CD4-positive, alpha-beta T cell treated with Interleukin-17A for 1 hour (primary cell): ENCODE data around the gene SLC30A2.

Experiments
- DNase-seq: peaks from one replicate; pipeline ENCODE4 v3.0.0-alpha.2; 2020

The SLC30A2 gene

DNA sequence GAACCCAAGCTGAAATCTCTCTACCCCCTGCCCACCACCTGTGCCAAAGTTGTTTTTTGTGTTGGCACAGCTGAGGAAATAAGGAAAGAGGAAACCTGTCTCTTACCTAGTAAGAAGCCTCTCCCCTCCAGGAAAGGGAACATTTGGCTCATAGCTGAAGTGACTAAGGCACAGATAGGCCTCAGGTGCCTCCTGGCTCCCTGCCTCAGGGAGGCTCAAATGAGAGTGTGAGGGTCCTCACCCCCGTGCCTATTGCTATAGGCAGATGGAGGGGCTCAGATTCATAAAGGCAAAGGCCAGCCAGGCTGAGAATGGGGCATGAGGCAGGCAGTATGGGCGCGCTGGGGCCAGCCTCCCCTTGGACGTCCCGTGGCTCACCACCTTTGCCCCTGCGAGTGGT lies 7.4 kb downstream of the SLC30A2 start:
- no peak for DNase-seq

DNA sequence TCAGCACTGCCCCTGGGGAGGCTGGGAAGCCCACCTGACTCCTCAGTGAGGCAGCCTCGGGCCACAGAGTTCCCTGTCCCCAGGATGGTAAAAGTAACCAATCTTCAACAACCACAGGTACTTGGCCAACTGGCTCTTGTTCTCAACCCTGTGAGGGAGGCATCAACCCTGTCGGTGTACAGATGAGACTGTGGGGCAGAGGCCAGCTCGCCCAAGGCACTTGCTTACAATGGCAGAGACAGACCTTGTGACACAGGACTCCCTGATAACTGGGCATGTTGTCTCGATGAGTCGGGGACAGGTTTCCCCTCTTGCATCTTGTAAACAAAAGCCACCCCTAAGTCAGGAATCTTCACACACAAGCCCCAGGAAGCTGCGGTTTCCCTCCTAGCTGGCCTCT lies 8.0 kb downstream of the SLC30A2 start:
- DNase-seq, result no peak

DNA sequence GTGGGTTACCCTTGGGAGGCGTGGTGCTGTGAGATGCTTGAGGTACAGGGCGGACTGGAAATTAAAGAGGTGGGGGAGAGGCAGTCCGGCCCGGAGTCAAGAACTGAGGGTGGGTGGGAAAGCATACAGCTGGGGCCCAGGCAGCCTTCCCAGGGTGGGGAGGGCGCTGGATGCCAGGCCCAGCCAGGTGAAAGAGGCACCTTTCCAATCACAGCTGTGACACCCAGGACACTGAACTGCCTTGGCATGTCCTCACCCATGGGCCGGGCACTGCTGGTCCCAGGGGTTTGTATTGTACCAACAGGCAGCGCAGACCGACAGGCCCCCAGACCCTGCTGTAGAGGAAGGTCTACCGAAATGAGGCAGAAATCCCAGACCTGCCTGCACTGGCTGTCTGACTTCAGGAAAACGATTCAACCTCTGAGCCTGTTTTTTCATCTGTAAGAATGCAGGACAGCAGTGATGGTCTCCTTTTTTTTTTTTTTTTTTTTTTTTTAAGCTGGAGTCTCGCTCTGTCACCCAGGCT lies 9.1 kb downstream of the SLC30A2 start:
- no peak for DNase-seq

DNA sequence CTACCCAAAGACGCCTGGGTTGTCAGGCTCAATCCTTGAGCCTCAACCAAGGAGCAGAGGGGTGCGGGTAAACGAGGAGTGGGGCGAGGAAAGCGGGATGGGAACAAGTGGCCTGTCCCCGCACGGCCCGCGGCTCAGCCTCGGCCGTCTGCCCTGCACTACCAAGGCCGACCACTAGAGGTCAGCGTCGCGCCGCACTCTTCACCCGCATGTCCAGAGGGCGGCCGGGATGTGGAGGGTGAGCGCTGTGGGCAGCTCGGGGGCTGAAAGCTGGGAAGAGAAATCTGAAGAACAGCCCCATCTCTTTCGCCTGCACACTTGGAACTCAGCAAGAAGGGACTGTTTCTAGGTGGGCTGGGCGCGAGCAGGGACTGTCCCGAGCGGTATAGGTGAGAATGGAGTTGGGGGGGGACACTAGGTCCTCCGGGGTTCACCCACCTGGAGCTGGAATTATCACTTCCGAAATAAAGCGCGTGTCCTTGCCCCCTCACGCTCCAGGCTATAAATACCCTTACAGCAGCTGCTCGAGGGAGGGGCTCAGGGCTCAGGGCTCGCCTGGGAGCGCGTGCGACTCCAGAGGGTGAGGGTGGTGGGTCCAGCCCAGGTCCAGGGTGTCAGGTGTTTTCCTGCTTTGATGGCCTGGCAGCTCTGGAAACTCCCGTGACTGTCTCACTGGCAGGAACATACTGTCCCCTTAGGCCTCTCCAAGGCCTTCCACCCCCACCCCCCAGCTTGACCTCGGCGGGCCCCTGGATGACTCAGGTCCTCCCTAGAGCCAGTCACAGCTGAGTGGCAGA lies 9.8 kb downstream of the SLC30A2 start:
- DNase-seq, result peak; percentile 79

DNA sequence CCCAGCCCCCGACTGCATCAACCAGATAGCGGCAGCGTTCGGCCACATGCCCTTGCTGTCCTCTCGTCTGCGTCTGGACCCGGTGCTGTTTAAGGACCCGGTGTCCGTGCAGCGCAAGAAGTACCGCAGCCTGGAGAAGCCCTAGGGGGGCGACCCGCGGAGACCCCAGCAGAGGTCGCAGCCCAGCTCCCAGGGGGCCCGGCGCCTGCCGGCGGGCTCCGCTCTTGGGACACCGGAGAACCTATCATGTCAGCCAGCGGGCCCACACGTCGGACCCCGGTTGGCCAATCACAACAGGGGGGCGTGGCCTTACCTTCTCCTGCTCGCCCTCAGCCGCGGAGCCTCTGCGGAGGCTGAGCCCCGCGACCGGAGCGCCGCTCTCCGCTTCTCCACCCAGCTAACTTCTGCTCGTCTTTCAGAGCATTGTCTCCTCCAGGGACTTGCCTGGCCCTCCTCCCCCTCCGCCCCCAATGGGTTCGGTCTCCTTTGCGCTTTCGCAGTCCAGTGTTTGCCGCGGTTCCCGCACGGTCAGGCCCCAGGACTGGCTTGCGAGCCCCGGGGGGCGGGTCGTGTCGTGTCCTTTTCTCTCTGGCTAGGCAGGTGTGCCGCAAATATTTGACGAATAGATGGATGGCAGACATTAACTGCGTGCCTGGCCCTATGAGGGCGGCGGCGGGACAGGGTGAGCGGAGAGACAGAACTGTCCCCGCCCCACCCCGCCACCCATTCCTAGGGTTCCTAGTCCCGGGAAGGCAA lies 10.5 kb downstream of the SLC30A2 start:
- DNase-seq, result peak; percentile 94

DNA sequence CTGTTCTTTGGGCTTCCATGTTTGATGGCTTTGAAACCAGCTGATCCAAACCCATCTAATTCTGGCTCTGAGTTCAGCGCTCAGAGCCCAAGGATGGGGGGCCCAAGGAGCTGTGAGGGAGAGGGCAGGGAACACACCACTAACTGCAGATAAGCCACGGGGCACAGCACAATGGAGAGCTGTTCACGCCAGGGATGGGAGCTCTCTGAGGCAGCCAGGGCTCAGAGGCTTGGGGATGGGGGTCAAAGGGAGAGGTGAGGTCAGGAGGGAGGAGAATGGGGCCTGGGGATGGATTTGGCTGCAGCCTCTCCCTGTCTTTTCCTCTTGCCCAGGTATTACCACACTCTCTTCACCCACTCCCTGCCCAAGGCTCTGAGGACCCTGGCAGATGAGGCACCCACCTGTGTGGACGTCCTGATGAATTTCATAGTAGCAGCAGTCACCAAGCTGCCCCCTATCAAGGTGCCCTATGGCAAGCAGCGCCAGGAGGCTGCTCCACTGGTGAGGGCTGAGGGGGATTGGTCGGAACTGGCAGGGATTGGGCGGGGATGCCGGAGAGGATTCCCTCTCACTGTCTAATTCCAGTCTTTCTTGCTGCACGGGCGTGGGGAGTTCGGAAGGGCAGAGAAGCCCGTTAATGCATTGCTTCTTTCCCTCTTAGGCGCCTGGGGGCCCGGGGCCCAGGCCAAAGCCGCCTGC lies 11.3 kb downstream of the SLC30A2 start:
- DNase-seq, result no peak

DNA sequence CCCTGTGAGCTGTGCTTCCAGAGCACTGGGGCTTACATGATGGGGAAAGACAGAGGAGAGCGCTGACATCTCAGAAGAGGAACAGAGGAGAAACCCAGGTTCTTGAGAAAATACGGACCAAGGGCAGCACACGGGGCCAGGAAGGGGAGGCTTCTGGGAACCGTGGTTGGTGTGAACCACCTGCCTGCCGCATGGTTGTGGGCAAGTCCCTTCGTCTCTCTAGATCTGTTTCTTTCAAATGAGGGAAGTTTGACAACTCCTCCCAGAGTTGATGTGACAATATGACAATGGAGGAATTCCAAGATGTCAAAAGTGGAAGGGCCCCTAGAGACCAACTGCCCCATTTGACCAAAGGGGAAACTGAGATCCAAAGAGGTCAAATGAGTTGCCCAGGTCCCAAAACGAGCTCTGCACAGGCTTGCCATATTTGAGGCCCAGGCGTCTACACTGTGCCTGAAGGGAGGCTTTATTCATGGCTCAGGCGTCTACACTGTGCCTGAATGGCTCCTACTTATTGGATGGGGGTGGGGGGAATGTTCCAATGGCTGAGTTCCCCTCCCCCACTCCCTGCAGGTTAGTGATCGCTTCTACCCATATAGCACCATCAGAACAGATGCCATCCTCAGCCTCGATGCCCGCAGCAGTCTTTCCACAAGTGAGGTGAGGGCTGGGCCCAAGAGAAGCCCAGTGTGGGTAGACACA lies 13.1 kb downstream of the SLC30A2 start:
- DNase-seq, result no peak

DNA sequence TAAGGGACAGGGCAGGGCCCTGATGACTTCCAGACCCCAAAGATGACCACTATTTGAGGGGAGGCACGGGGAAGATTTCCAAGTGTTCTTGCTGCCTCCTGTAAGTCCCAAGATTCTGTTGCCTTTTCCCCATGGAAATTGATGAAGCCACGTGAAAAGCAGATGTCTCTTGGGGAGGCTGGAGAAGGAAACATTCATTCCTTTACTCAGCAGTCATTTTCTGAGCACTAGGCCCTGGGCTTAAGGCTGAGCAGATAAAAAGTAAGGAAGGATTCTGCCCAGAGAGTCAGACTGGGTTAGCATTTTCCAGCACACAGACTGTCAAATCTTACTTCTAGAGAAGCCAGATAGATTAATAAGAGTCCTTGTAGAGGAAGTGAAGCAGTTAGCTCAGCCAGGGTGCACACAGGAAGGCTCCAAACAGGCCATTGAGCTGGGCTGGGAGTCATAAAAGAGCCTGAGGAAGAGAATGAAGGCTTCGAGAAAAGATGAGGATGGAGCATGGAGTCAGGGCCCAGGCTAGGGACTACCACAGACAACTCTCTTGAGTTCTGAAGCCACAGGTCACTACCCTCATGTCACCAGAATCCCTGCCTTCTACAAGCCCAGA lies 14.2 kb downstream of the SLC30A2 start:
- DNase-seq, result no peak

DNA sequence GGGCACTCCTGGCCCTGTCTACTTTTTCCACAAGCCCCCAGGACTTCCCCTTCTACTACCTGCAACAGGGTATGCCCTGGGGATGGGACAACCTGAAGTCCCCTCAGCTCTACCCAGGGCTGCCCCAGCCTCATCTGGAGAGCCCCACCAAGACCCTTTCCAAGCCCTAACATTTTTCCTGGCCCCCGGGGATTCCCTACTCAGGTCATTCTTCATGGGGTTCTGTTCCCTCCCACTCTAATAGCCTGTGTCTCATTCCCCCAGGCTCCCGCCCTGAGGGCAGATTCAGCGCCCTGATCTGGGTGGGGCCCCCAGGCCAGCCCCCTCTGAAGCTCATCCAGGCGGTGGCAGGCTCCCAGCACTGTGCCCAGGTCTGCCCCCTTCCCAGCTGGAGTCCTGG lies 14.7 kb downstream of the SLC30A2 start:
- DNase-seq, result no peak

DNA sequence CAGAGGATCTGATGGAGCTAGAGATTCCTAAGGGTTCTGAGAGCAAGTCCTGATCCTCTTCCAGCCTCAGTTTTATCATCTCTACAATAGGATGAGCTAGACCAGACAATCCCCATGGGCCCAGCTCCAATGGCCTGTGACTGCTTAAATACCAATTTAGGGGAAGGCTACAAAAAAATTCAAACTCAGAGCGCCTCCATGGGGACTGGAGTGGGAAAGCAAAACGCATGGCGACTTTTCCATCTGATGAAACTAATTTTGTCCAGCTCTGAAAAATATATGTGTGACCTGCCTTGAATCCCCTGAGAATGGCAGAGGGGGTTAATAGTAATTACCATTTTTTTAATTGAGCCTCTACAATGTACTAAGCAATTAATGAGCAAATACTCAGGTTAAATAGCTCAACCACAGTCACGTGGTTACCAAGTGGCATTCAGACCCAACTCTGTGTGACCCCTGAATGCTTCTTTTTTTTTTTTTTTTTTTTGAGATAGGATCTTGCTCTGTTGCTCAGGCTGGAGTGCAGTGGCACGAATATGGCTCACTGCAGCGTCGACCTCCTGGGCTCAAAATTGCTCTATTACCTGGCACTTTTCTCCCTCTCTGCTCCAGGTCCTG lies 15.9 kb downstream of the SLC30A2 start:
- no peak for DNase-seq

DNA sequence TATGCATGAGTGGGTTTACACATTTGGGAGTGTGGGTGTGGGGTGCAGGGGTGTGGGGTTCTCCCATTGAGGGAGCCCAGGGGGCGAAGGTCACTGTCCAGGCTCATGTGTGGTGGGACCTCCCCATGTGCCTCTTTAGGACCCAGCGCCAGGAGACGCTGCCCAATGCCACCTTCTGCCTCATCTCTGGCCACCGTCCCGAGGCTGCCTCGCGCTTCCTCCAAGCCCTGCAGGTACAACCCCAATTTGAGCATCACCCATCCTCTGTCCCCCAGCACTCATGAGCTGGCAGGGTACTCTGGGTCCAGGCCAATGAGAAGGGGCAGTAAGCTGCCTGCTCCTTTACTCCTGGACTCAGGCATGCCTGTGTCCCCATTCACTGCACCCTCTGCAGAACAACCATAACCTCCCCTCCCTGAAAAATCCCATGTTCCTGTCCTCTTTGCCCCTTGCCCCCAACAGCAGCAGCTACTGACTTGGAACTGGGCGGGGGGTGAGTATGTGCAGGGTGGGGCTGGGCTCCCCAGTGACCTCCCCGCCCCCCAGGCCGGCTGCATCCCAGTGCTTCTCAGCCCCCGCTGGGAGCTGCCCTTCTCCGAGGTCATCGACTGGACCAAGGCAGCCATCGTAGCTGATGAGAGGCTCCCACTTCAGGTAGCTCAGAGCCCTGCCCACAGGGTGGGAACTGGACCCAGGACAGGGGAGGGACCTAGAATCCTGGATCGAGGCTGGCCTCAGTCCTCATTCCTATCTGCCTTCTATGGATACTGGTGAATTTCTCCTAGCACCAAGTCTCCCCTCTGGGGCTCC lies 16.7 kb downstream of the SLC30A2 start:
- no peak for DNase-seq

DNA sequence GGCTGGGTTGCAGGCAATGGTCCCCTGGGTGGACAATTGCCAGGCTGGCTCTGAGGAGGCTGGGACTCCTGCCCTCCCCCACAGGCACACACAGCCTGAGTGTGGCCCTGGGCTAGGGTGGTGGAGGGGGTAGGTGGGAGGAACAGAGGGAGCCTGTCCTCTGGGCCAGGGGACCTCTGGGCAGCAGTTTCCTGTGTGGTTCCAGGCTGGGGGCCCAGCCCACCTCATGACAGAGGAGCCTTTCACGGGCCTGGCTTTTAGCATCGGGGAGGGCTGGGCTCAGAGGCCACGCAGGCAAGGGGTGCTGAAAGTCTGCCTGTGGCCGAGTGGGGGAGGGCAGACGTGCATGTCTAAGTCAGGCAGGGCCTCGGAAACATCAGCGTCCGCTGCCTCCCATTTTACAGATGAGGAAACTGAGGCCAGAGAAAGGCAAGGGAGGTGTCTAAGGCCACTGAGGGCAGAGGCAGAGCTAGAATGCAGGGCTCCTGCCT lies 17.4 kb downstream of the SLC30A2 start:
- no peak for DNase-seq

DNA sequence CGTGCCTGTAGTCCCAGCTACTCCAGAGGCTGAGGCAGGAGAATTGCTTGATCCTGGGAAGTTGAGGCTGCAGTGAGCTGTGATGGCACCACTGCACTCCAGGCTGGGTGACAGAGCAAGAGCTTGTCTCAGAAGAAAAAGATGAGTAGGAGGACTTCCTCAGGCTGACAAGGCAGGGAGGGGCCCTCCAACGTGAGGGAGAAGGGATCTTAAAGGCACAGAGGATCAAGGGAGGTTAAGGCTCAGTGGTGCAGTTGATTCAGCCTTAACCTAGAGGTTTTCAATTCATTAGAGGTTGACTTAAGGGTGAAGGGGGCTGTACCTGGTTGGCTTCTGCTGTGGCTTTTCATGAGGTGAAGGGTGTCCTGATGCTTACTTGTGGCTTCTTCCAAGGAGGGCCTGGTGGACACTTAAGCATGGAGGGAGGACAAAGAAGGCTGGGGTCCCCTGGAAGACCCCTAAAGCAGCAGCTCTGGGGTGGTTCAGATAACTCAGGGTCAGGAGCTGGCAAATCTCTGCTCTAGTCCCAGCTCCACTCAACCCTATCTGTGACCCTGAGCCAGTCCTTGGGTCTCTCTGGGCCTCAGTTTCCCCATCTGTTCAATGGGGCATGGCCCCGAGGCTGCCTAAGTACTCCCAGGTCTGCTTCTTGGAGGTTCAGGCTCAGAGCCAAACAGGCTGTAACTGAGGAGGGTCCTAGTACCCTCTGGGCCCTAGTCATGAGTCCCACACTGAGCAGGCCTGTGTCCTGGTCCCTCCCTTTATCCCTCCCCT lies 18.0 kb downstream of the SLC30A2 start:
- no peak for DNase-seq

DNA sequence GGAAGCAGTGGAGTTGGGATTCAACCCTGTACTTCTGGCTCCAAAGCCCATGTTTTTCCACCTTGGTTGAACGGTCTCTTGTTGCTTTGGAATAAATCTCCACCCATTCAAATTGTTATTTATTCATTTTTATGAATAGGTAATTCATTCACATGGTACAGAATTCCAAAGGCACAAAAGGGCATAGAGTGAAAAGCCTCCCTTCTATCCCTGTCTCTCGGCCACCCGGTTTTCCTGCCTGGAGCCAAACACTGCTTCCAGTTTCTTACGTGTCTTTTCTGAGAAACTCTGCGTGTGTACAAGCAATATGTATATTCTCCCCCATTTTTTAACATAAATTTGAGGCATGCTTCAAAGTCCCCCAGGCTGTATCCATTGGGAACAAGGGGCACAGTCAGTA lies 20.4 kb downstream of the SLC30A2 start:
- DNase-seq, result no peak

DNA sequence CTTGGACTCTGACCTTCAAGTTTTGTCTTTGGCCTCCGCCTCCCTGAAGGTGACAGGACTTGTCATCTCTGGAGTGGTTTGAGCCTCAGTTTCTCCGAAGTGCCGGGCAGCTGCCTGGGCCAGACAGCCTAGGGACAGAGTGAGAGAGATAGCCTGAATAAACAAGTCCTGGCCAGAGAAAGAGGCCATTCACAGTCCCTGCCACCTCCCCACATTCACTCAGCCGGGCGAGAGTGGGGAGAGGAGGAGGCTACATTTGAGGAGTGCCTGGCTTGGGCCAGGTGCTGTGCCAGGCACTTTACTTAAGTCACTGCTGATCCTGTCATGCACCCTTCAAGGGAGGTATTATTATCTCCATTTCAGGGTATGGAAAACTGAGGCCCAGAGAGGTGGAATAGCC lies 20.9 kb downstream of the SLC30A2 start:
- no peak for DNase-seq

DNA sequence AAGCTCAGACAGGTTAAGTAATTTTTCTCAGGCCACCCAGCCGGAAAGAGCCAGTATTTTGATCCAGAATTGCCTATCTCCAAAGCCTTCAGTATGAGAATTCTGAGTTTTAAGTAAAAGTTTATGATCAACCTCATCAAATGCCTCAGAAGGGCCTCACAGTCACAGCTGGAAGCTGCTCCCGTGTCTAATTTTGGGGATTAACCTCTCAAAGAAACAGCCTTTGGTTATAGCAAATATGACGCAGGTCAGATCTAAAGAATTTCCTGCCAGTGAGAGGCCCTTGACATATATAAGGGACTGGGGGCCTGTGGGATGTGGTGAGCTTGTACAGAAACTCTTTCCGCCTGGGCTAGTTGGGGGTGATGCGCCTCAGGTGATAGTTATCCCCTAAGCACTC lies 22.1 kb downstream of the SLC30A2 start:
- DNase-seq, result no peak

DNA sequence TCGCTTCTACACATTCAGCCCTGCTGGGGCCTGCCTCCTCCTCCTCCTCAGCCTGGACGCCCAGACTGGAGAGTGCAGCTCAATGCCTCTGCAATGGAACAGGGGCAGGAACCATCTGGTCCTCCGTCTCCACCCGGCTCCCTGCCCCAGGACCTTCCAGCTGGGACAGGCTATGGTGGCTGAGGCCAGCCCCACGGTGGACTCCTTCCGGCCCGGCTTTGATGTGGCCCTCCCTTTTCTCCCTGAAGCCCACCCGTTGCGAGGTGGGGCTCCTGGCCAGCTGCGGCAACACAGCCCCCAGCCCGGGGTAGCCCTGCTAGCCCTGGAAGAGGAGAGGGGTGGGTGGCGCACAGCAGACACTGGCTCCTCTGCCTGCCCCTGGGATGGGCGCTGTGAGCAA lies 22.9 kb downstream of the SLC30A2 start:
- DNase-seq, result no peak

DNA sequence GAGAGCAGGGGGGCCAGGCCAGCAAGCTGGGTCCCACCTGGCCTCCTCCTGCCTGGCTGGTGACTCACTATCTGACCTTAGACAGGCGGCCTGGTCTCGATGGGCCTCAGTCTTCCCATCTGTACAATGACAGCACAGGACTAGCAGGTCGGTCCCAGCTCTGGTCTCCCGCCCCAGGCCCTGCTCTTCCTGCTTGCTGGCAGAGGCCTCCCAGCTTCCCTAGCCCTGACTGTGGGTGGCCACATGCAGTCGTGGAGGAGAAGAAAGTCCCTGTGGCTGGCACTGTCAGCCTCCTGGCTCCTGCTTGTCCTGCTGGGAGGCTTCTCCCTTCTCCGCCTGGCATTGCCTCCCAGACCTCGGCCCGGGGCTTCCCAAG lies 23.5 kb downstream of the SLC30A2 start:
- DNase-seq, result no peak

DNA sequence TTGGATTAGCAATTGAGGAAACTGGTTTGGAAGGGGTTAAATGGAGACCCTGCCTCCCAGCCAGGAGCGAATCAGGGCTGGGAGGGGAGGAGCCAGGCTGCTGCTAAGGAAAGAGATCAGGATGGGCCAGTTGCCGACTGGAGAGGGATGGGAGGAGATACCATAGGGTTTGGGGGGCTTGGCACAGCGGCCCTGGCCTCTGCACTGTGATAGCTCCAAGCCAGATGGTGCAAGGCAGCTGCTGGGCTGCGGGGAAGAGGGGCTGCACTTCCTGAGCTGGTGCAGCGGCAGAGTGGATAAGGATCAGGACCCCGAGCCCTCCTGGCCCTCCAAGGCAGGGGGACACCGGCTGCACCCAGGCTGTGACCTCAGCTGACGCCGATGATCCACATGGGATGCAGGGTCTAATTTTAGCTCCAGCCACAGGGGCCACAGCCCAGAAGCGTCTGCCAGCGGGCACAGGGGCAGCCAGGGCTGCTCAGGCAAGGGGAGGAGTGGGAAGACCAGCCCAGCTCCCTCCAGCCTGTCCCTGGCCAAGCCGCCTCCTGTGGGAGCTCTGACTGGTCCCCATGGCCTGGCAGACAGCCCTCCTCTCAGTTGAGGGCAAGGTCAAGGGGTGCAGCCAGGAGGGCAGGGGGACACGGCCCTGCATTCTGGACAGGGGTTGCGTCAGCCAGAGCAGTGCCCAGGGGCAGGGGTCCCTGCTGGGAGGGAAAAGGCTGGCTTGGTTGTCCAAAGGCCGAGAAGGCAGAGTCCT lies 24.1 kb downstream of the SLC30A2 start, which contains the start of gene EXTL1:
Gene EXTL1, plus strand, starts transcription at position 129 of the 757 bp plus-strand sequence. CDS start 872 bp downstream, outside the sequence.
- no peak for DNase-seq
